Chondrocyte (in vitro differentiated cells): ENCODE data around the gene EPHA6. TPM values are rescaled to one million over a fixed set of nuclear protein-coding genes. Genes with fewer than 3 reads are reported as not detected.
A peak's percentile ranks its signal among the peaks of the same experiment; 100 is the strongest.

Source experiments
- DNase-seq: peaks from one replicate; pipeline ENCODE4 v3.0.0; 2021; ENCODE audit warnings: mixed read lengths, low spot score
- H3K27ac Mint-ChIP-seq: one replicate; pipeline ENCODE4 v1.8.0; 2021; ENCODE audit warnings: mild to moderate bottlenecking, moderate library complexity, mixed read lengths; ENCODE audit not compliant: unreplicated experiment
- H3K27me3 Mint-ChIP-seq: 2 replicates; pipeline ENCODE4 v1.8.0; 2021; ENCODE audit warnings: low read depth, mixed read lengths
- H3K36me3 Mint-ChIP-seq: 2 replicates; pipeline ENCODE4 v1.8.0; 2021; ENCODE audit warnings: low read depth, mixed read lengths
- H3K4me1 Mint-ChIP-seq: 2 replicates; pipeline ENCODE4 v1.8.0; 2021; ENCODE audit warnings: low read depth, mild to moderate bottlenecking, mixed read lengths
- H3K4me3 Mint-ChIP-seq: one replicate; pipeline ENCODE4 v1.8.0; 2021; ENCODE audit warnings: mild to moderate bottlenecking, moderate library complexity, mixed read lengths; ENCODE audit not compliant: unreplicated experiment
- H3K9me3 Mint-ChIP-seq: 2 replicates; pipeline ENCODE4 v1.8.0; 2021; ENCODE audit warnings: low read depth, mixed read lengths
- total RNA-seq: library from RNA; stranded (reverse); gene quantifications from 3 replicates; pipeline ENCODE4 v1.2.1, GENCODE V29; 2021
- TF ChIP-seq, protein P1 (sequence below): fragments of 200-600 bp; sonication (generic); IDR thresholded peaks from 2 replicates; pipeline ENCODE4 v1.5.0; 2021; ENCODE audit warnings: antibody characterized with exemption, mild to moderate bottlenecking, moderate library complexity

The EPHA6 gene
- total RNA-seq, 1 donor from 2014 or later, result 0.62 TPM

DNA sequence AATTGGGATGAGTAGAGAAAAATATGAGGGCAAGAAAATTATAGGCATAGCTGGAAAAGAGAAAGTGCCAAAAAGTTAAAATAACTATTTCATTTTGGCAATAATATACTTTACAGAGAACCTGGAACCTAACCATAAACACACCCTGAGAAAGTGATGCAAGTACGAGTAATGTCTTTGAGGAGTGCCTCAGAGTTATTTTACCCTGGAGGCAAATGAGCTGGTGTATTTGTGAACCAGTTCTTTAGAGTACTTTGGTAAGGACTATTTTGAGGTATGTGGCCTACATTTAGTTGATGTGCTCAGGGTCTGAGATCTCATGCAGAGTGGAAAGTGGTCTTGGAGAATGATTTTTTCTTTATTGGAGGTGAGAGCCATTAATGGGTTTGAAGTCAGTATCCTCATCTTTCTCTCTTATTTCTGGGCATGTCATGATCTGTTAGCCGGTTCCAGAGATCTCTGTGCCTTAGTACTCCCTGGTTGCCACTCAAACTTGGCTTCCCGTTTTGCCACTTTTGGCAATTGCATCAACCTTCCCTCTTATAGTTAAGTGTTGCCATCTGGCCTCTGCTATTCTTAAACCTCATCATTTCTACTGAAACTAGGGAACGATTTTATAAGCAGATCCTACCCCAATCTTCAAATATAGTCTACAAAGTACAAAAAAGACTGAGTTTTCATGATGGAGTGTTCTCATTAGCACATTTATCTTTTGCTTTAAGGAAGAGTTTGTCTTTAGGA, 145.7 kb downstream of the EPHA6 start:
- TF ChIP-seq, protein P1, sequence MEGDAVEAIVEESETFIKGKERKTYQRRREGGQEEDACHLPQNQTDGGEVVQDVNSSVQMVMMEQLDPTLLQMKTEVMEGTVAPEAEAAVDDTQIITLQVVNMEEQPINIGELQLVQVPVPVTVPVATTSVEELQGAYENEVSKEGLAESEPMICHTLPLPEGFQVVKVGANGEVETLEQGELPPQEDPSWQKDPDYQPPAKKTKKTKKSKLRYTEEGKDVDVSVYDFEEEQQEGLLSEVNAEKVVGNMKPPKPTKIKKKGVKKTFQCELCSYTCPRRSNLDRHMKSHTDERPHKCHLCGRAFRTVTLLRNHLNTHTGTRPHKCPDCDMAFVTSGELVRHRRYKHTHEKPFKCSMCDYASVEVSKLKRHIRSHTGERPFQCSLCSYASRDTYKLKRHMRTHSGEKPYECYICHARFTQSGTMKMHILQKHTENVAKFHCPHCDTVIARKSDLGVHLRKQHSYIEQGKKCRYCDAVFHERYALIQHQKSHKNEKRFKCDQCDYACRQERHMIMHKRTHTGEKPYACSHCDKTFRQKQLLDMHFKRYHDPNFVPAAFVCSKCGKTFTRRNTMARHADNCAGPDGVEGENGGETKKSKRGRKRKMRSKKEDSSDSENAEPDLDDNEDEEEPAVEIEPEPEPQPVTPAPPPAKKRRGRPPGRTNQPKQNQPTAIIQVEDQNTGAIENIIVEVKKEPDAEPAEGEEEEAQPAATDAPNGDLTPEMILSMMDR, result no peak
- peaks cover 25% of the 10 kb centered on the region for H3K4me1 Mint-ChIP-seq
- no peak for DNase-seq
- peaks cover 3% of the 10 kb centered on the region for H3K9me3 Mint-ChIP-seq
- H3K36me3 Mint-ChIP-seq, result no peaks in the 10 kb centered on the region
- H3K4me3 Mint-ChIP-seq, result no peak overlapping the region
- peak overlapping the region; percentile 42 for H3K27ac Mint-ChIP-seq
- H3K27me3 Mint-ChIP-seq, result no peaks in the 10 kb centered on the region

DNA sequence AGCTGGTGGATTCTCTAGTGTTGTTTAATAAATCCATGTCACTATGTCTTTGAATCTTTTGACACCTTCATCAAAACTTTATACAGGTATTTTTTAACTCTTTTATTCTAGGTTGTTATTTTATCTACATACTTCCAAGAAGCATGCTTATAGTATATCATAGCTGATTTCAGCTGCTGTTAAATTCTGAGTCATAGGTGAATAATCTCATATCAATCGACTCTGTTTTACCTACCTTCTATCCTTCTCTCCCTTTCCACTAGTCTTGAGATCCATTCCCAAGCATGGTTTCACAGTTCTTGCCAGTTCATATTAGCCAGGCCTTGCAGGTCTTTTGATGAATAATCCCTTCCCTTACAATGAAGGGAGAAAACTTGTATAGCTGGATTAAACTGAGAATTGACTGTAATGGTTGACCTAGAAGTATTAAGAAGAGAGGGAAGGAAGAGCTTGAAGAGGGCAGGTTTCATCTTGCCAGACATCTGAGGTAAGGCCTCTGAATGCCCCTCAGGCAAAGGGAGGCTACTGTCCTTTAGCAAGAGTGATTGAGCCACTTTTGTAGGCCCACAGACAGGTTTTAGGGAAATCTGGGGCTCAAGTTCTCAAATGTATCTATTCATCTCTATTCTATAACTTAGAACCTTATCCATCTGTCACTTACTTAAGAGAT, 146.4 kb downstream of the EPHA6 start:
- Mint-ChIP-seq H3K36me3 (no peaks in the 10 kb centered on the region), H3K4me1 (peaks cover 25% of the 10 kb centered on the region), H3K4me3 (no peak overlapping the region), H3K27me3 (no peaks in the 10 kb centered on the region), H3K27ac (no peak overlapping the region), H3K9me3 (peaks cover 3% of the 10 kb centered on the region)
- TF ChIP-seq, protein P1, result no peak
- no peak for DNase-seq

DNA sequence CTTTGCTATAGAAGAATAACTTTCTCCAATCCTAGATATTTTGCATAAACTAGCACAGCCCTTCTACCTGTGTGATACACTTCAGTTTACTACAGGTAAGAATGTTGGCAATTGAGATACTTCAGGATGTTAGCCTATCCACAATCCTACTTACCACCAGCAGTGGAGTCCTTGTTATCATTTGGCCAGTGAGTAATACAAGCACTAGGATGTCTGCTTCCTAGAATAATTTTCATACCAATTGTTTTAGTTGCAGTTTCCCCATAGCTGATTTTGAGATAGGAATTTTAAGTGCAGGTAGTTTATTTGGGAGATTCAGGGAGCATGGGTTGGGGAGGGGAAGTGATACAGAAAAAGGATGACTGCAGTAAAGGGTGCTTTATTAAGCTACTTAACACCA, 147.2 kb downstream of the EPHA6 start:
- peaks cover 3% of the 10 kb centered on the region for H3K9me3 Mint-ChIP-seq
- H3K27me3 Mint-ChIP-seq, result no peaks in the 10 kb centered on the region
- DNase-seq, result no peak
- H3K4me1 Mint-ChIP-seq, result peaks cover 25% of the 10 kb centered on the region
- no peak overlapping the region for H3K27ac Mint-ChIP-seq
- H3K4me3 Mint-ChIP-seq, result no peak overlapping the region
- TF ChIP-seq, protein P1, result no peak
- no peaks in the 10 kb centered on the region for H3K36me3 Mint-ChIP-seq

DNA sequence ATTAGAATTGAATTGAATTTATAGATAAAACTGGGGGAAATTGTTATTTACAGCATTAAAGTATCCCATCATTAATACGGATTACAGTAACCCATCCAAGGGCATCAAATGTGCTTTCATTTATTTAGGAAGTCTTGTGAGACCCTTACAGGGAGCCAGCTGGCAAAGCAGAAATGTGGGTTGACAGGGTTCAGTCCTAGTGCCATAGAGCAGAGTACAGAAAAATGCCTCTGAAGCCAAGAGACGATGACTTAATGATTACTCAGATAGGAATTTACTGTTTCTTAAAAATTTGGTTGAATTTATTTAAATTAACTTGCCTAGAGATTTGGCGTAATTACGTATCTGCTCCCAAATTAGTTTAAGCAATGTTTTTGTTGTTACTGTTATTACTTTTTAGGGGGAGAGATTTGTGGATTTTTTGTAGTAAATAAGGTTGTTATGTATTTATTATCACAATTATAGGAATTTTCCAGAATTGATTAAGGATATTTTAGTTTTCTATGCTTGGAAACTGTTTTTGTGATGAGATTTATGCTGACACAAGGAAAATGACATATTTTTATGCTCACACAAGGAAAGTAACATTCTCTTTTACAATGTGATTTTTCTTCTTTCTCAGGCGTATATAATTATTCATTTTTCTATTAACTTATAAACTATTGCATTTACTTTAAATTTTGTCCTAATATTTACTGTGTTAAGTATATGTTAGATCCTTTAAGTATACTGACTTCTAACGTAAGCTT, 152.0 kb downstream of the EPHA6 start:
- Mint-ChIP-seq H3K4me3 (no peak overlapping the region), H3K27ac (no peak overlapping the region), H3K9me3 (no peaks in the 10 kb centered on the region), H3K36me3 (no peaks in the 10 kb centered on the region), H3K4me1 (peaks cover 6% of the 10 kb centered on the region), H3K27me3 (no peaks in the 10 kb centered on the region)
- no peak for DNase-seq
- TF ChIP-seq, protein P1, result no peak

DNA sequence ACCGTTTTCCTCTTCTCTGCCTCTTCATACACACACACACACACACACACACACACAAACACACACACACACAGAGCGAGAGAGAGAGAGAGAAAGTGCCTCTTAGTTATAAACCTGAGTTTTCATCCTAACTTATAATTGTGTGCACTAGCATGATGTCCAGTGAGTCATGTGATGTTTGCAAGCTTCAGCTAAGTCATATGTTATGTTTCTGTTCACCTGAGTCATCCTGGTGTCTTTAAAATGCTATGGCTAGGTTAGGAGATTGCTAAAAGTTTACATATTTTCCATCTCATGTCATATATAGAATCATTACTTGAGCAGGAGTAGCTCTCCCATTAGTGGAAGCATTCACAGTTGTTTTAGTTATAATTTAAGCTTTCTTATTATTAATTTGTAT, 155.8 kb downstream of the EPHA6 start:
- no peak for DNase-seq
- Mint-ChIP-seq H3K36me3 (no peaks in the 10 kb centered on the region), H3K27ac (no peak overlapping the region), H3K4me1 (no peaks in the 10 kb centered on the region), H3K4me3 (no peak overlapping the region), H3K9me3 (no peaks in the 10 kb centered on the region), H3K27me3 (no peaks in the 10 kb centered on the region)
- TF ChIP-seq, protein P1, result no peak
